K562 (cell line): Measurements from ENCODE around the gene MCFD2. TPM values are rescaled to one million over a fixed set of nuclear protein-coding genes. Genes with fewer than 3 reads are reported as not detected.
A peak's percentile ranks its signal among the peaks of the same experiment; 100 is the strongest.

Experiments
- CHD7 ChIP-seq: fragments of 200-600 bp; sonication (generic); IDR thresholded peaks from one replicate; pipeline ENCODE4 v1.6.1; 2012; ENCODE audit warnings: mild to moderate bottlenecking, low read depth, low read length, inconsistent platforms
- MIER1 ChIP-seq: fragments of 450-650 bp; IDR thresholded peaks from 2 replicates; pipeline ENCODE4 v1.6.1; 2016; ENCODE audit warnings: antibody characterized with exemption, mild to moderate bottlenecking, low read depth
- PHF20 ChIP-seq: fragments of 450-650 bp; IDR thresholded peaks from 2 replicates; pipeline ENCODE4 v1.6.1; 2018; ENCODE audit not compliant: partially characterized antibody
- PHTF2 ChIP-seq: fragments of 250-450 bp; sonication (Bioruptor Pico); IDR thresholded peaks from 2 replicates; pipeline ENCODE4 v1.5.0; 2021; ENCODE audit warnings: mild to moderate bottlenecking
- RHOXF2B ChIP-seq: fragments of 250-450 bp; sonication (Bioruptor Pico); conservative IDR thresholded peaks from 2 replicates; pipeline ENCODE4 v1.5.1; 2021
- SRSF9 ChIP-seq: fragments of 200-400 bp; formaldehyde crosslinking; IDR thresholded peaks from 2 replicates; pipeline ENCODE4 v1.6.1; 2017; ENCODE audit warnings: low read depth, low read length, borderline replicate concordance
- ZEB2 ChIP-seq: fragments of 450-650 bp; IDR thresholded peaks from 2 replicates; pipeline ENCODE4 v1.6.1; 2016
- ZNF197 ChIP-seq: fragments of 200-800 bp; sonication (Bioruptor generic); IDR thresholded peaks from 2 replicates; pipeline ENCODE4 v1.6.1; 2016; ENCODE audit warnings: low read depth, missing genetic modification characterization, missing compliant biosample characterization
- ZNF431 ChIP-seq: sonication (generic); formaldehyde crosslinking; IDR thresholded peaks from 2 replicates; pipeline ENCODE4 v1.8.0; 2022; ENCODE audit warnings: mild to moderate bottlenecking, missing genetic modification reagents
- ZNF518B ChIP-seq: fragments of 250-450 bp; sonication (Bioruptor Pico); IDR thresholded peaks from 2 replicates; pipeline ENCODE4 v1.5.0; 2021; ENCODE audit warnings: mild to moderate bottlenecking, moderate library complexity
- ZNF740 ChIP-seq, 3 experiments: fragments of 200-800 bp in 1 of 3; sonication (Bioruptor generic) in 1 of 3; sonication (generic) in 1 of 3; formaldehyde crosslinking in 1 of 3; IDR thresholded peaks; 2 replicates each; pipeline versions ENCODE4 v1.6.1 to v1.8.0; 2016 to 2022; ENCODE audit warnings: mild to moderate bottlenecking in 2 of 3, missing compliant biosample characterization in 2 of 3, missing genetic modification characterization in 2 of 3, missing genetic modification reagents in 1 of 3
- polyA plus RNA-seq, 8 experiments: library from polyadenylated mRNA; depleted of rRNA in 4 of 8; stranded (reverse) in 5 of 8; unstranded in 3 of 8; fragments of >200 nt; fragmentation: Nextera tagmentation in 2 of 8; fragmentation: Illumina TruSeq in 1 of 8; extraction: Ambion mirVana in 2 of 8; extraction: Trizol in 1 of 8; gene quantifications; 2 replicates each; pipeline versions ENCODE4 v1.2.1 to v1.2.3, GENCODE V29; 2011 to 2014; ENCODE audit warnings: inconsistent platforms in 1 of 8, missing spikeins in 1 of 8
- total RNA-seq, 7 experiments: library from RNA; depleted of rRNA in 6 of 7; stranded (reverse); fragments of >200 nt in 6 of 7; fragmentation: Illumina TruSeq in 2 of 7; extraction: Trizol in 2 of 7; gene quantifications; 2 replicates each; pipeline versions ENCODE4 v1.2.1 to v1.2.3, GENCODE V29; 2011 to 2021; ENCODE audit warnings: low replicate concordance in 1 of 7

The MCFD2 gene
- total and polyA plus RNA-seq, 9 of the 15 experiments (the other 6 are each of a cell fraction or from before 2014, with no cell fraction given): 78.6 to 237 (median 123) TPM

GRCh38 chr2:46913471-46914381, 1.9 kb downstream of the MCFD2 start (continued):
- TF ChIP-seq RHOXF2B (CRISPR knock-in tag) (no peak), ZNF197 (CRISPR knock-in tag) (no peak), ZNF431 (no peak), ZNF518B (CRISPR knock-in tag) (no peak), SRSF9 (no peak), PHF20 (no peak), CHD7 (no peak), MIER1 (no peak), ZNF740 (CRISPR knock-in tag; IDR thresholded peaks at IDR 0.05) (no peak), ZNF740 (tag; IDR thresholded peaks at IDR 0.05) (no peak), ZEB2 (peak; percentile 76; the same call in 1 of the 2 replicates), PHTF2 (CRISPR knock-in tag) (no peak)
